SU-DHL-6 (cell line): ENCODE results near the gene CYBA.

Experiments used
- H2AFZ ChIP-seq: fragments of 200-600 bp; sonication (generic); 2 replicates; pipeline ENCODE4 v1.6.1; 2014; ENCODE audit warnings: low read depth, mild to moderate bottlenecking, moderate library complexity, mixed read lengths, antibody characterized with exemption, low read length; ENCODE audit not compliant: severe bottlenecking
- H3F3A ChIP-seq: fragments of 200-600 bp; shearing (Covaris generic); 2 replicates; pipeline ENCODE4 v1.6.0; 2016; ENCODE audit warnings: antibody characterized with exemption, mild to moderate bottlenecking; ENCODE audit not compliant: insufficient read depth
- H3K27ac ChIP-seq: fragments of 200-600 bp; sonication (generic); 2 replicates; pipeline ENCODE4 v1.5.1; 2016; ENCODE audit warnings: low read depth, mild to moderate bottlenecking, low read length, moderate library complexity, mixed read lengths
- H3K27me3 ChIP-seq: fragments of 200-600 bp; sonication (generic), shearing (Covaris generic); 2 replicates; pipeline ENCODE4 v1.6.0; 2014; ENCODE audit warnings: mild to moderate bottlenecking, low read length
- H3K36me3 ChIP-seq: fragments of 200-600 bp; sonication (generic); 2 replicates; pipeline ENCODE4 v1.6.1; 2014; ENCODE audit warnings: mild to moderate bottlenecking, low read length, mixed read lengths
- H3K4me2 ChIP-seq: fragments of 300-600, 200-600 bp; shearing (Covaris generic), sonication (generic); 2 replicates; pipeline ENCODE4 v1.6.0; 2014; ENCODE audit warnings: low read length, low read depth, mild to moderate bottlenecking; ENCODE audit not compliant: poor library complexity, severe bottlenecking
- H3K4me3 ChIP-seq: fragments of 200-600 bp; sonication (generic); 2 replicates; pipeline ENCODE4 v1.5.1; 2014; ENCODE audit warnings: antibody characterized with exemption, low read length, mild to moderate bottlenecking, mixed read lengths; ENCODE audit not compliant: insufficient read depth, poor library complexity, severe bottlenecking
- H3K79me2 ChIP-seq: fragments of 200-600 bp; sonication (generic); 2 replicates; pipeline ENCODE4 v1.6.1; 2014; ENCODE audit warnings: mild to moderate bottlenecking, low read length, moderate library complexity; ENCODE audit not compliant: insufficient read depth
- H3K9ac ChIP-seq: fragments of 200-600 bp; sonication (generic); 2 replicates; pipeline ENCODE4 v1.7.0; 2014; ENCODE audit warnings: mild to moderate bottlenecking, low read length
- H3K9me2 ChIP-seq: fragments of 200-600 bp; sonication (generic); replicated peaks from 2 replicates; pipeline ENCODE4 v1.6.1; 2014; ENCODE audit warnings: low read length; ENCODE audit not compliant: insufficient read depth
- H3K9me3 ChIP-seq: fragments of 200-600 bp; sonication (generic); 2 replicates; pipeline ENCODE4 v1.6.1; 2014; ENCODE audit warnings: low read length, mixed read lengths; ENCODE audit not compliant: insufficient read depth
- H4K20me1 ChIP-seq: fragments of 200-600 bp; sonication (generic); 2 replicates; pipeline ENCODE4 v1.6.1; 2014; ENCODE audit warnings: low read depth, mild to moderate bottlenecking, antibody characterized with exemption, low read length, moderate library complexity, mixed read lengths
- EZH2phosphoT487 ChIP-seq: fragments of 200-600 bp; sonication (generic), shearing (Covaris generic); conservative IDR thresholded peaks from 2 replicates; pipeline ENCODE4 v1.6.1; 2018; ENCODE audit warnings: mild to moderate bottlenecking, antibody characterized with exemption, low read length, moderate library complexity, mixed read lengths
- TF ChIP-seq, protein P1 (sequence below): fragments of 200-600 bp; sonication (generic); IDR thresholded peaks from one replicate; pipeline ENCODE4 v1.5.1; 2017; ENCODE audit warnings: antibody characterized with exemption, mild to moderate bottlenecking, low read length, moderate library complexity; ENCODE audit not compliant: insufficient read depth, poor library complexity, severe bottlenecking

Gene CYBA

DNA sequence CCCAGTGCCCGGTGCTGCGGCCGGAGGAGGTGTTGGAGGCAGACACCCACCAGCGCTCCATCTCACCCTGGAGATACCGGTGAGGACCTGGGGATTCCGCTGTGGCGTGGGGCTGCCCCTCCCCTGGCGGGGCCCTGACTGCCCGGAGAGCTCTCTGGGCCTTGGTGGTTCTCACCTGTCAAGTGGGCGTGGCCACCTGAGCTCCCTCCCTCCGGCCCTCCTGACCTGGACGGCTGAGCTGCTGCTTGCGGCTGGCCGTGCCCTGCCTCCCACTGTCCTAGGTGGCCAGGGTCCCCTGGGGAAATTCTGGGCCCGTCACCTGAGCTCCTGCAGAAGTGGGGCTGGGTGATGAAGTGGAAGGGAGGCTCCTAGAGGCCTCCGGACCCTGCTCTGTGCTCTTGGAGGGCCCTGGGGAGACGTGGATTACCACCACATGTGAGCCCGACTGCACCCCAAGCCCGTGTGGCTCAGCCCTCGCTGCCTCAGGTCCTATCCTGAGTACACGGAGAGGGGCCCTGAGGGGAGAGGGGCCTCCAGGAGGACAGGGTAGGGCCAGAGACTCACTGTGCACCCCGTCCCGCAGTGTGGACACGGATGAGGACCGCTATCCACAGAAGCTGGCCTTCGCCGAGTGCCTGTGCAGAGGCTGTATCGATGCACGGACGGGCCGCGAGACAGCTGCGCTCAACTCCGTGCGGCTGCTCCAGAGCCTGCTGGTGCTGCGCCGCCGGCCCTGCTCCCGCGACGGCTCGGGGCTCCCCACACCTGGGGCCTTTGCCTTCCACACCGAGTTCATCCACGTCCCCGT lies 11.4 kb downstream of the CYBA start:
- no peaks in the 10 kb centered on the region for H3K36me3 ChIP-seq
- peaks cover 14% of the 10 kb centered on the region; the same call in 1 of the 2 replicates for H3K9me3 ChIP-seq
- H3K27ac ChIP-seq, result no peak overlapping the region
- no peaks in the 10 kb centered on the region; the same call in 1 of the 2 replicates for H4K20me1 ChIP-seq
- H3K9me2 ChIP-seq, result no peaks in the 10 kb centered on the region
- H3K9ac ChIP-seq, result no peak overlapping the region
- H2AFZ ChIP-seq, result no peak overlapping the region
- peaks cover 12% of the 10 kb centered on the region for H3F3A ChIP-seq
- TF ChIP-seq EZH2phosphoT487, result no peak
- TF ChIP-seq, protein P1, sequence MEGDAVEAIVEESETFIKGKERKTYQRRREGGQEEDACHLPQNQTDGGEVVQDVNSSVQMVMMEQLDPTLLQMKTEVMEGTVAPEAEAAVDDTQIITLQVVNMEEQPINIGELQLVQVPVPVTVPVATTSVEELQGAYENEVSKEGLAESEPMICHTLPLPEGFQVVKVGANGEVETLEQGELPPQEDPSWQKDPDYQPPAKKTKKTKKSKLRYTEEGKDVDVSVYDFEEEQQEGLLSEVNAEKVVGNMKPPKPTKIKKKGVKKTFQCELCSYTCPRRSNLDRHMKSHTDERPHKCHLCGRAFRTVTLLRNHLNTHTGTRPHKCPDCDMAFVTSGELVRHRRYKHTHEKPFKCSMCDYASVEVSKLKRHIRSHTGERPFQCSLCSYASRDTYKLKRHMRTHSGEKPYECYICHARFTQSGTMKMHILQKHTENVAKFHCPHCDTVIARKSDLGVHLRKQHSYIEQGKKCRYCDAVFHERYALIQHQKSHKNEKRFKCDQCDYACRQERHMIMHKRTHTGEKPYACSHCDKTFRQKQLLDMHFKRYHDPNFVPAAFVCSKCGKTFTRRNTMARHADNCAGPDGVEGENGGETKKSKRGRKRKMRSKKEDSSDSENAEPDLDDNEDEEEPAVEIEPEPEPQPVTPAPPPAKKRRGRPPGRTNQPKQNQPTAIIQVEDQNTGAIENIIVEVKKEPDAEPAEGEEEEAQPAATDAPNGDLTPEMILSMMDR, result no peak
- H3K4me3 ChIP-seq, result no peak overlapping the region
- no peak overlapping the region for H3K4me2 ChIP-seq
- no peaks in the 10 kb centered on the region for H3K27me3 ChIP-seq
- no peaks in the 10 kb centered on the region for H3K79me2 ChIP-seq

DNA sequence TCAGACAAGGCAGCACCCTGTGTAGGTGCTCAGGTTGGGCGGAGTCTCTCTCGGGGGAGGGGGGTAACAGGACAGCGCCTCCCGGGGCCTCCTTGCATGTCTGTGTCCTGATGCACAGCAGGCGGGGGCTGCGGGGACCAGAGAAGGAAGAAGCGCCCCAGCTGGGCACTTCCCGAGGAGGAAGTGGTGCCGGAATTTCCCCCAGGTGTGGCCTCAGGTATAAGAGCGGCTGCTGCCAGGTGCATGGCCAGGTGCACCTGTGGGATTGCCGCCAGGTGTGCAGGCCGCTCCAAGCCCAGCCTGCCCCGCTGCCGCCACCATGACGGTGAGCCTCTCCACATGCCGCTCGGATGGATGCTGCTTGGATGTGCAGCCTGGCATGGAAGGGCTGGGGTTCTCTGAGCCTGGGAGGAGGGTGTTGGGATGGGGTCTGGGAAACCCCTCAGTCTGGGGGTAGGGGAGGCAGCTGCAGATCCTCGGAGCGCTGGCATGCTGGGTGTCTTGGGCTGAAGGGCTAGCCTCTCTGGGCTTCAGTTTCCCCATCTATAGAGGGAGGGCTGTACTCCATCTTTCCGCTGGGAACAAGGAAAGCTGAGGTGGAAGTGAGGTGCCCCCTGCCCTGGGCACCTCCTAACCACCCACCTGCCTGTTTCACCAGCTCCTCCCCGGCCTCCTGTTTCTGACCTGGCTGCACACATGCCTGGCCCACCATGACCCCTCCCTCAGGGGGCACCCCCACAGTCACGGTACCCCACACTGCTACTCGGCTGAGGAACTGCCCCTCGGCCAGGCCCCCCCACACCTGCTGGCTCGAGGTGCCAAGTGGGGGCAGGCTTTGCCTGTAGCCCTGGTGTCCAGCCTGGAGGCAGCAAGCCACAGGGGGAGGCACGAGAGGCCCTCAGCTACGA lies 12.3 kb downstream of the CYBA start, which contains the start of gene IL17C:
Gene IL17C (plus strand): TSS at position 250 of the 908 bp plus-strand sequence. CDS start 70 bp downstream, at position 320.
- Histone ChIP-seq H3K4me3 (no peak within 1 kb of the TSS), H4K20me1 (no peaks in the 10 kb centered on the region), H3K27me3 (no peaks in the 10 kb centered on the region), H3K27ac (no peak within 1 kb of the TSS), H3F3A (peaks cover 19% of the 10 kb centered on the region), H3K79me2 (no peaks in the 10 kb centered on the region), H3K9ac (no peak within 1 kb of the TSS), H3K9me3 (peaks cover 14% of the 10 kb centered on the region; the same call in 1 of the 2 replicates), H3K36me3 (no peaks in the 10 kb centered on the region), H3K4me2 (no peak within 1 kb of the TSS), H3K9me2 (no peaks in the 10 kb centered on the region), H2AFZ (no peak within 1 kb of the TSS)
- TF ChIP-seq EZH2phosphoT487, result no peak

DNA sequence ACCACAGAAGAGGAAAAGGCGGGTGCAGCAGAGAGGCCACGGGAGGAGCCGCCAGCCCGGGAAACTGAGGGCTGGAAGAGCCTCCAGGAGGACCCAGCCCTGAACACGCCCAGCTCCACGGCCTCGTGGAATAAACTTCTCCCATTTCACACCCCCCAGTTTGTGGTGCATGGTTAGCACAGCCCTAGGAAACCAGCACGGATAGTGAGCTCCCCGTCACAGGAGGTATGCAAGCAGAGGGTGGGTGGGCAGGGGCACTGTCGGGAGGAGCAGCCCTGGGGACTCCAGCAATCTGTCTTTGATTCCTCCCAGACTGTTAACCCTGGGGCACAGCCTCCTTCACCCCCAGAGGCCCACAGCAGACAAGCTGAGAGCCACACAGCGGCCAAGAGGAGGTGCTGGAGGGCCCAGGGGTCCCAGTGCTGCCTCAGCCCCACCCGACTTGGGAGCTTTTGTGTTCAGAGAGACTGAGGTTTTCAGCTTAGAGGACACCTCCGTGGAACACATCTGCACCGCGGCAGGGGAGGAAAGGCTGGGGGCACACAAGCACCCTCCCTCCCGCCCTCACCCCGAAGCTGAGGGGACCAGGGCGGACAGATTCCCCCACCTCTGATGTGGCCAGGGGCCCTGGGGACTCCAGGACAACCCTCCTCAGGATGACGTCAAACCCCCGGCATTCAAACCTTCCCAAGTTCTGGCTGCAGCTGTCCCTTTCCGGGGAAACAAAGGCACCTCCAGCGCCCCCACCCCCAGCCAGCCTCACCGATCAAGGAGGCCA lies 14.2 kb downstream of the CYBA start:
- H2AFZ ChIP-seq, result no peak overlapping the region
- H3K27me3 ChIP-seq, result no peaks in the 10 kb centered on the region
- TF ChIP-seq, protein P1, result no peak
- no peak for TF ChIP-seq EZH2phosphoT487
- no peak overlapping the region for H3K27ac ChIP-seq
- no peaks in the 10 kb centered on the region for H4K20me1 ChIP-seq
- H3K36me3 ChIP-seq, result no peaks in the 10 kb centered on the region
- H3K4me2 ChIP-seq, result no peak overlapping the region
- no peaks in the 10 kb centered on the region for H3K9me2 ChIP-seq
- H3K79me2 ChIP-seq, result no peaks in the 10 kb centered on the region
- H3K4me3 ChIP-seq, result no peak overlapping the region
- H3F3A ChIP-seq, result peaks cover 25% of the 10 kb centered on the region
- H3K9me3 ChIP-seq, result peaks cover 14% of the 10 kb centered on the region; the same call in 1 of the 2 replicates
- H3K9ac ChIP-seq, result no peak overlapping the region
